Activated gamma-delta T cell (primary cell): ENCODE measurements around the gene NXPH4.

Experiments
- DNase-seq: peaks from one replicate; lab custom pipeline; 2025; lab: John Stamatoyannopoulos, UW

The NXPH4 gene

DNA sequence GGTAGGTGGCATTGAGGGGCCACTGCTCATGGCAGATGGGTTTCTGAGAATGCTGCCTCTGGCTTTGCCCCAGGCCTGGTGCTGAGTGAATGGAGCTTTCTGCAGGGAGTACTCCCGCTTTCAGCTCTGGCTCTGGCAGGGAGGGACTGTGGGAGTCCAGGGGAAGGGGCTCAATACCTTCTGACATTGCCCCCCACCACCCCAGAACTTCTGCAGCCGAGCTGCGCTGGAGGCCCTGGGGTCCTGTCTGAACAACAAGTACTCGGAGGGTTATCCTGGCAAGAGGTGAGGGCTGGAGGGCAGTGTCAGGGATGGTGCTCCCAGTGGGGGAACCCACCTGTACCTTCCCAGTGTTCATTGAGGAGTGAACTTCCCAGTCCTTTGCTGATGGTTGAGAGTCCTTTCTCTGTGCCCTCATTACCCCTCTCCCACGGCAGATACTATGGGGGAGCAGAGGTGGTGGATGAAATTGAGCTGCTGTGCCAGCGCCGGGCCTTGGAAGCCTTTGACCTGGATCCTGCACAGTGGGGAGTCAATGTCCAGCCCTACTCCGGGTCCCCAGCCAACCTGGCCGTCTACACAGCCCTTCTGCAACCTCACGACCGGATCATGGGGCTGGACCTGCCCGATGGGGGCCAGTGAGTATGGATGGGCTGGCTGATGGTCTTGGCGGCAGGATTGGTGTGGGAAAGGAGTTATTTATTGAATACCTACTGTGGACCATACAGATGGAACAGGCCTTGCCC is 14.9 kb downstream of the NXPH4 start:
- DNase-seq, result no peak

DNA sequence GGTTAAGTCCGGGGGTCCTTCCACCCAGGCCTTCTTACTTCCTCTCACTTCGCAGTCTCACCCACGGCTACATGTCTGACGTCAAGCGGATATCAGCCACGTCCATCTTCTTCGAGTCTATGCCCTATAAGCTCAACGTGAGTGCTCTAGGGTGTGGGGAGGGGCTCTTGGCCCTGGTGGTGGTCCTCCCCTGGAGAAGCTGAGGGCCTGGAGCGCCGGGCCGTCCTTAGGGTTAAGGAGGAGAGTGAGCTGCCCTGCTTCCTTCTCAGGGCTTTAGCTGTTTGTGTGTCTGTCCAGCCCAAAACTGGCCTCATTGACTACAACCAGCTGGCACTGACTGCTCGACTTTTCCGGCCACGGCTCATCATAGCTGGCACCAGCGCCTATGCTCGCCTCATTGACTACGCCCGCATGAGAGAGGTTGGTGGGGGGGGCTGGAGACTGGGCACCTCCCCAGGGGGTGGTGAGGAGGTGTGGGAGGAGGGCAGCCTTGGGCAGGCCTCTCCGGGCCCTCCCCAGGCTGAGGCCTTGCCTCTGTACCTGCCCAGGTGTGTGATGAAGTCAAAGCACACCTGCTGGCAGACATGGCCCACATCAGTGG is 15.7 kb downstream of the NXPH4 start:
- DNase-seq, result no peak

DNA sequence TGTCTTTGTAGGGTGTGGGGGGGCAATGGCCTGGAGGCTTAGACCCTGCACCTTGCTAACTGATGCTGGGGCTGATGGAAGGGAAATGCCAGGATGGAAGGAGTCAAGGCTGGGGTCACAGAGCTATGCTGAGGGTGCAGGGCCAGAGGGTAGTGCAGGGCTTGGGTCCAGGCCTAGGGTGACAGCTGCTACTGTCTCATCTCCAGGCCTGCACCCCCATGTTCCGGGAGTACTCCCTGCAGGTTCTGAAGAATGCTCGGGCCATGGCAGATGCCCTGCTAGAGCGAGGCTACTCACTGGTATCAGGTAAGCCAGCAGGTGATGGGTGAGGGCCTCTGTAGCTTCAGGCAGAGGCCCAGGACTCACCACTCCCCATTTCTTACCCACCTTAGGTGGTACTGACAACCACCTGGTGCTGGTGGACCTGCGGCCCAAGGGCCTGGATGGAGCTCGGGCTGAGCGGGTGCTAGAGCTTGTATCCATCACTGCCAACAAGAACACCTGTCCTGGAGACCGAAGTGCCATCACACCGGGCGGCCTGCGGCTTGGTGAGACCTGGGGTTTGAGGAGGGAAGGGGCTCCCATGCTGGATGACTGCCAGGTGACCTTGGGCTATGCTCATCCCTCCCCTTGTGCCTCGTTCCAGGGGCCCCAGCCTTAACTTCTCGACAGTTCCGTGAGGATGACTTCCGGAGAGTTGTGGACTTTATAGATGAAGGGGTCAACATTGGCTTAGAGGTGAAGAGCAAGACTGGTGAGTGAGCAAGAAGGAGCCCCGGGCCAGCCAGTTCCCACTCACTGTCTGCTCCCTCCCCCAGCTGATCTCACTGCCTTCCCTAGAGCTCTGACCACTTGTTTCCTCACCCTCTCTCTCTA is 17.0 kb downstream of the NXPH4 start:
- no peak for DNase-seq

DNA sequence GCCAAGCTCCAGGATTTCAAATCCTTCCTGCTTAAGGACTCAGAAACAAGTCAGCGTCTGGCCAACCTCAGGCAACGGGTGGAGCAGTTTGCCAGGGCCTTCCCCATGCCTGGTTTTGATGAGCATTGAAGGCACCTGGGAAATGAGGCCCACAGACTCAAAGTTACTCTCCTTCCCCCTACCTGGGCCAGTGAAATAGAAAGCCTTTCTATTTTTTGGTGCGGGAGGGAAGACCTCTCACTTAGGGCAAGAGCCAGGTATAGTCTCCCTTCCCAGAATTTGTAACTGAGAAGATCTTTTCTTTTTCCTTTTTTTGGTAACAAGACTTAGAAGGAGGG is 17.6 kb downstream of the NXPH4 start:
- DNase-seq, result no peak

DNA sequence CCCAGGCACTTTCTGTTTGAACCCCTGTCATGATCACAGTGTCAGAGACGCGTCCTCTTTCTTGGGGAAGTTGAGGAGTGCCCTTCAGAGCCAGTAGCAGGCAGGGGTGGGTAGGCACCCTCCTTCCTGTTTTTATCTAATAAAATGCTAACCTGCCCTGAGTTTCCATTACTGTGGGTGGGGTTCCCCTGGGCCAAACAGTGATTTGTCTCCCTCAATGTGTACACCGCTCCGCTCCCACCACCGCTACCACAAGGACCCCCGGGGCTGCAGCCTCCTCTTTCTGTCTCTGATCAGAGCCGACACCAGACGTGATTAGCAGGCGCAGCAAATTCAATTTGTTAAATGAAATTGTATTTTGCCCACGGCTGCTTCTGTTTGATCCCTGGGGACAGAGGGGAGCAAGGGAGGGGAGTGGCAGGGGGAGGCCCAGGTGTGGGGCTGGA is 18.0 kb downstream of the NXPH4 start:
- DNase-seq, result no peak

DNA sequence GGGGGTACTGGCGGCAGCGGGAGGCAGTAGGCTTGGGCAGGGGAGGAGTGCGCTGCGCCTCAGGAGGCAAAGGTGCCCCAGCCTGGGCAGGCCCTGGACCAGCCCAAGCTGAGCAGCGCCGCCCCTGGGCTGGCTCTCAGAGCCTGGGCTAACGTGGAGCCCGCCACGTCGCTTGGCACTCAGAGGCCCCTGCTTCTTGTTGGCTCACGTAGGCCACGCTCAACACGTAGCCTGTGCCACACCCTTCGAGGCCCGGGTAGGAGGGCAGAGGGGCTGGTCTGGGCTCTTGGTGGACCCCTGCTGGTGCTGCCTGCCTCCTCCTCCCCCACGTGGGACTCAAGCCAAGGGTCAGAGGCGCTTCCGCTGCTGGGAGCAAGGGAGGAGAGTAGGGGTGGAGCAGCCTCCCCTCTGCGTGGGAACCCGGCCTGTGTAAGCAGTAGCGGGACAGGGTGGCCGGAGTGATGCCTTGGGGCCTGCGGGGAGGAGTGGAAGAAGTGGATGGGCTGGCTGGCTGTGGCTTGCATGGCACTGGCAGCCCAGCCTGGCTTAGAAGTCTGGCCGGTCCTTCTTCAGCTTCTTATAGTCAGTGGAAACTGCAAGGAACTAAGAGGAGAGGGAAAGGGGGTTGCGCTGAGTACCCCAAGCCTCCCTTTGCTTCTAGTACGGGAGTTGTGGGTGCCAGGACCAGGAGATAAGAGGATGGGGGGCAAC is 18.6 kb downstream of the NXPH4 start:
- DNase-seq, result no peak

DNA sequence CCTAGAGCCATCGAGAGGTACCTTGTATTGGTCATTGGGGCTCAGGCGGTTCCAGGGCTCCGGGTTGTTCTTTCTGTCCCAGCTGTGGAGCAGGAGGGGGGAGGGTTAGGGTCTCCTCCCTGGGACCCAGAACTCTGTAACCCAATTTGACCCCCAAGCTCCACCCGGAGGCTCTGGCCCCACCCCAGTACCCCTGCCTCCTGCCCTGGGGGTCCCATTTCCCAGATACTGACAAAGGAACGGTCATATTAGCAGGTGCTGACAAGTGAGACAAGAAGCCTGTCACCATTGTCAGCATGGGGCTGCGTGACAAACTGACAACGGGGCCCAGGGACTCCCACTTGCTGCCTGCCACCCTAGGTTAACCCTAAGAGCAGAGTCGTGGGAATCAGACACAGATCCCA is 19.1 kb downstream of the NXPH4 start:
- no peak for DNase-seq

DNA sequence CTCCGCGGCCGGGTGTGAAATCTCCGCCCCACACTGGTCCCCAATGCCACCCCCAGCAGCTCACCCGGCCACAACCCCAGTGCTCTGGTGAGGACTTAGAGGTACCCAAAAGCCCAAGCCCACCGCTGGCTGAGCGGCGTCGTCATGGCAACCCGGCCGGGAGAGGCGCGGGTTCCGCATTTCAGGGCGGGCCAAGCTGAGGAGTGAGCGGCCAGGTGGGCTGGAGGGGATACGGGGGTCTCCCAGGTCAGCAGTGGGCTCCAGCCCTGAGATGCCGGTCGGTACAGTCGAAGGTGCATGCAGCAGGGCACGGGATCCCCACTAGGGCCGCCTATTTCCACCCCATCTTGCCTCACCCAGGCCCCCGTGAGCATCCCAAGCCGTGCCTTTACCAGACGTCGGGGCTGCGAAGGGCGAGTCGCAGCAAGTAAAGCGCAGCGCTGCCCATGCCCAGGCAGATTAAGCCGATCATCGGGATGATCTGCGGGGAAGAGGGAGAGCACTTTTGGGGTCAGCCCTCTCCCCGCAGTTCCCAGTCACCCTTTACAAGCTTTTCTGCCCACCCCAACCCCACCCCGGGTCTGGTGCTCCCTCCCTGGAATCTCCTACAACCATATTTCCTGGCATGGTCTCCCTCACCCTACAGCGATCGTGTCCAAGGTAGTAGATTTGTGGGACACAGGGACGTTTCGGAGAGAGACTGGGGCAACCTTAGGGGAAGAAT is 19.8 kb downstream of the NXPH4 start:
- DNase-seq, result no peak

DNA sequence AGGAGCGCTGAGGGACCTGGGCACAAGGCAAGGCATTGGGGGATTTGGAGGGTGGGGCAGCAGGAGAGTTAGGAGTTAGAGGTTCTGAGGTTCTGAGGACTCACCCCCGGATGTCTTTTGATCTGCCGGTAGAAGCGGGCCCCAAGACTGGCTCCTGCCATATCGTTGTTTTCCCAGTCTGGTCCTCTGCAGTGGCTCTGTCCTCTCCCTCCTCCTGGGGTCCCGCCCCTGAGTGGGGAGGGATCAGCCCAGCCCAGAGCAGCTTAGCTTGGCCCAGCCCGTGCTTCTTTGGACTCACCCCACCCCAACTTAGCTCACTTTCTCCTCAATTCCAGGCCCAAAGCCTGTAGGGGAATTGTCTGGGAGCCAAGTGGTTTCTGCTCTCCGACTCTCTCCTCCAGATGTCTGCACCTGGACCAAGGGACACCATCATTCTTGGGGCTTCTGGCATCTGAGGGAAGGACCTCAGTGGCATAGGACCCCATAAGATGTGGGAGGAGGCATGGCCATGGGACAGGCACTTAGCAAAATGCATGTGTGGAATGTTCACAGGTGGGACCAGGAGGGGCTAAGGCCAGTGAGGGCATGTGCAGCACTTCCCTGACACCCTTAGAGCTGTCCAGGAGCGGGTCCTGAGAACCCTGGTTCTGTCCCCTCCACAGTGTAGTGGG is 20.5 kb downstream of the NXPH4 start:
- DNase-seq, result no peak

DNA sequence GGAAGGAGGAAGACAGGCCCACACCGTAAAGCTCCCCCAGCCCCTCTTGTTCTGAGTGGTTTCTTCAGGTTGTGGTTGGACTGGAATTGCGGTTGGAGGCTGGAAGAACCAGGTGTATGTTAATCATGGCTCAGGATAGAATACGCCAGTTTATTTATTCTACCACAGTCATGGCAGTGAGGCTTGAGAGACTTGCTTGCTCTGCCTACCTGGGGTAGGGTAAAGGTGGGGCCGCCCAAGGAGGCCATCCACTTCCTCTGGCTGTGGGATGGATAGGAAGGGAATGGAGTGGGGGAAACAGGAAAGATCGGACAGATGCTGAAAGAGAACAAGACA is 21.0 kb downstream of the NXPH4 start:
- no peak for DNase-seq

DNA sequence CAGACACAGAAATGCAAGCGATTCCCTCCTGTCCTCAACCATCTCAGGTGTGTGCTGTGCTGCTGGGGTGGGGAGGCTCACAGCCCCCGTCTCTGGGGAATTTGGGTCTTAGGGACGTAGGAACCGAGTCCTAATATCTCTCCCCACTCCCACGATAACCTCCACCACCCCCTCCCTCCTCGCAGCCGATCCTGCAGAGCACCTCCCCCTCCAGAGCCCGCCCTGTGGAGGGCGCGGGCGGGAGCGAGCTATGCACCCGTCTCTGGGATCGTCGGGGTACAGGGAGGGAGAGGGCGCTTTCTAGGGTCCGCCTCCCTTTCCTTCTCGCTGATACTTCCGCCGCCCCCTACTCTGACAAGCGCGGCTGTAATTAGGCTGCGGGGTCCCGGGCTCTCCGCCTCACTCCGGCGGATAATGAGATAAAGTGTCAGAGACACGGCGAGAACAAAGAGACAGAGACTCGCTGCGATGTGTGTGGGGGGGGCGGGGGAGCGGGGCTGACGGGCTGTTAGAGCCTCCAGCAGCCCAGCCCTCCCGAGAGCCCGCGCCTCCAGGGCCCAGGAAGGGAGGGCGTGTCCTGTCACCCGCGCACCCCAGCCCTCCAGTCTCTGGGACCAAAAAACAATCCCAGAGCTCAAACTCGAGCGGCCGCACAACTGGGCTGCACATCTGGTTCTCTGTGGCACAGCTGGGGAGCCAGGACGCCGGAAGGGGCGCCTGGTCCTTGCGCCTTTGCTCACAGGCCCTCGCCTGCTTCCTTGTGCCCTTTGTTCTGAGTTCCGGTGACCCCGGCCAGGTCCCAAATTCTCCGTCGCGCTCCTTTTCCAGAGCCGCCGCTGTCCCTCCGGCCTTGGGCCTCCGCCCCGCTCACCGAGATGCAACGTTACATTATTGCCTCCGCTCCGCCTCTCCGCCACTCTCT is 21.6 kb downstream of the NXPH4 start:
- no peak for DNase-seq

DNA sequence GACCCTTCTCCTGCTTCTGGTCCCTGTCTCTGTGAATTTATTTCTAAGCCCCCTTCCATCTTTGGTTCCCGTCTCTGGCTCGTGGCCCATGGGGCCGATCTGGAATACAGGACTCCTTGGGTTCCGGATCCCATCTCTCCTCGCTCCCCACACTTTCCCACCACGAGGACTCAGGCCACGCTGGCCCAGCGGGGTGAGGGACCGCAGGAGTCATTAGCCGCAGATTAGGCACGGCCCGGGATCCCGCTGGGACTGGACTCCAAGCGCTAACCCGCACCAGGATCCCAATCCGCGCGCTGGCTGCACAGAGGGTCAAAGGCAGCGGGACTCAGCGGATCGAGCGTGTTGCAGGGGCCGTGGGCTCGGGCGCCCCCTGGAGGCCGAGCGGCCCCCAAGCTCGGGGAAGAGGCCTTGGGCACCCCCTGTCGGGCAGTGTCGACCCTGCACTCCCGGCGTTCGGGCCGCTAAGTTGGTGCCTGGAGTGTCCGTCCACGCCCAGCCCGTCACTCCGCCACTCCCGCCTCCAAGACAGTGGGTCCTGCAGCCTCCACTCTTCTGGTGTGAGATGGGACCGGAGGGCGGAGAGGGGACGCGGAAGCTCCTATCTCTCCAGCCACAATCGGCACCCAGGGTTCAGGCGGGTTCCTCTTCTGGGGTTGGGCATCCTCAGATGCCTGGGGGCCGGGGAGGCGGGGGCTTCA is 22.4 kb downstream of the NXPH4 start:
- peak; percentile 68 for DNase-seq

DNA sequence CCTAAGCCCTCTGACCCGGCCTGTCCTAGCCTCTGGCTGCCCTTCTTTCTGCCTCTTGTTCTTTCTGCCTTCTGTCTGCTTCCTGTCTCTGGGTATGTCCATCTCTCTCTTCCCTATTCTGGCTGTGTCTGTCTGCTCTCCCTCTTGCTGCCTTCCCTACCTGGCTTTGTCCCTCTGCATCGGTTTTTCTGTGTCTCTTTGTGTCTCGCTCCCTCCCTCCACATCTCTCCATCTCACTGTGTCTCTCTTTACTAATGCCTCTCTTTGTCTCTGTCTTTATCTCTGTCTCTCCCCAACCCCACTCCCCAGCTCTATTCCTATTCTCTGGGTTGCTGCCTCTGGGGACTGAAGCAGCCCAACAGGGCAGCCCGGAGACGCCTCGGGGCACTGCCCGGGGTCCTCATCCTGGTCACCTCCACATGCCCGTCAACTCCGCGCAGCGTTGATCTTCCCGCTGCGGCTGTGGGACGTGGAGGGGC is 23.0 kb downstream of the NXPH4 start:
- DNase-seq, result no peak

DNA sequence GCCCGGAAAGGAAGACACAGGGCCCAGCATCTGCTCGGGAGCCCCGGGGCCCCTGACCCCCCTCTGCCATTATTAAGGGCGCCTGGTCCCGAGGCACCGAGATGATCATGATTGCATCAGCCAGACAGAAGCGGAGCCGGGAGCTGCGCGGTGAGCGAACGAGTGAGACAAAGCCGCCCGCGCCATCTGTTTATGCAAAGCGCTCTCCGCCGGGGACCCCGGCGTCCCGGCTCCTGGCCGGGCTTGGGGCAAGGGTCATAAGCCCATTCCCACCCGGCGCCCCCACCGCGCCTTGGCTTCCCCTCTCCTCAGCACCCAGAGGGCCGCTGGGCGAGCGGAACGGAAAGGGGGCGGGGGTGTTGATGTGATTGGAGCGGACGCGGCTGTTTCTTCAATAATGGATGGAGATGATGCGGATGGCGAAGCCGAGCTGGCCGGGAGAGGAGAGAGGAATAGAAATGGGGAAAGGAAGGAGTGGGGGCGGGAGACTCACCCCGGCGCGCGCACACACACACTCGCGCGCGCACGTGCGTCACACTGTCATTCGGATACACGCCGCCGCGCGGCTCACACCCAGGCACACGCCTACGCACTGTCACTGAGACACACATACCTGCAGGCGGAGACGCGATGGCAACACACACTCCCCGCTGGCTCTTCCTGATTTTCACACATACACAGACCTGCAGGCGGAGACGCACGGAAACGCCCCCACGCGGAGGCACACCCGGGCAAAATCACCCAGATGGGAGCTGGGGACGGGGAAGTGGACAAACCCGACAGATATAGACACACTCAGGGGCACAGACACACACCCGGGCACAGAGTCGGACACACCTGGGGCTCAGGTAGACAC is 23.7 kb downstream of the NXPH4 start:
- DNase-seq, result peak; percentile 40

DNA sequence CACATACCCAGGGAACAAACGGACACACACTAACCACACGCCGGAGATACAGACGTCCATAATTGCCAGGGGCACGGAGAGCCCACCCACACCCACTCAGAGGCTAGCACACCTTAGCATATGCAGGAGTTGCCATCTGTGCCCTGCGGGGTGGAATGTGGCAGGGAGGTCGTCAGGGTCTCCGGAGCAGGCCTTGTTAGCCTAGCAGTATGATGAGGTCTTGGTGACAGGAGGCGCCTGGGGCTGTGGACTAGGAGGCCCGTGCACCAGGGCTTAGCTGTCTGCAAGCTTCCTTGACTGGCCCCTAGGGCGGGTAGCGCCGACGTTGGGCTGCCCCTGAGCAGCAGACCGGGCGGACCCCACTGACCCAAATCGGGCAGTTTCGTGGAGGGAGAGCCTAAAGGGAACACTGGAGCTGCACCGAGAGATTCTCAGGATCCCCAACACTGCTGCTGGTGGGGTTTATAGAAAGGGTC is 24.4 kb downstream of the NXPH4 start:
- no peak for DNase-seq

DNA sequence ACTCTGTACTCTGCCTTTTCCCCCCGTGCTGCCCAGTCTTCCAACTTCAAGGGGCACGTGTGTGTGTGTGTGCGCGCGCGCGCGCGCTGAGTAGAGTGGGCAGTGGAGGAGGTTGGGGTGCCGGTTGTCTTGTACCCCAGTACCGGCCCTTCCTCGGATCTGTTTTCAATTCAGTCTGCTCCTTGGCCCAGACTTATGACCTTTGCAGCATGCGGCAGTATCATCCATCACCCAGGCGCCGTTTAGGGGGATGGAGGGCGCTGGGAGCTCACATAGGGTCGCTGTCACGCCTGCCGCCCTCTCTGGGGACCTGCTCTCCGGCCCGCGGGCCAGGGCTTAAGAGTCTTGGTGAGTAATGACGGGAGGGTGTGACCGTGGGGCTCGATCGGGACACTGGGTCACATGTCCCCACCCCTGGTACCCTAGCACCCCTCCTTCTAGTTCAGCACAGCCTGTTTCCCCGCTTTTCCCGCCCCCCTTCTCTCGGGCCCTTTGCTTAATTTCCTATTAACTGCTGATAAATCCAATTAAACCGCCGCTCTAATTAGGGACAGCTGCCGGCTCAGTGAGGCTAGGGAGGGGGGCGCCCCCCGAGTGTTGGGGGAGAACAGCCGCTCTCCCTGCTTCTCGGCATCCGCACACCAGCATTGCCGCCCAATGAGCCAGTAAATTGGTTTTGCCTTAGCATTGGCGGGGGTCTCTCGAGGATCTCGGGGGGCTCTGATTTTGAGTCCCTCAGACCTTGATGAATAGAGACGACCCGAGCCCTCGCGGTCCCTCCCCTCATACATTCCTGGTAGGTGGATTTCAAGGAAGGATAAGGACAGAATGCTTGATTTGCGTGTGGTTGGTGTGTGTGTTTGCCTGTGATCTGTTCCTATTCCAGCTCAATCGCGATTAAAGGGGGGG is 25.1 kb downstream of the NXPH4 start:
- DNase-seq, result no peak

DNA sequence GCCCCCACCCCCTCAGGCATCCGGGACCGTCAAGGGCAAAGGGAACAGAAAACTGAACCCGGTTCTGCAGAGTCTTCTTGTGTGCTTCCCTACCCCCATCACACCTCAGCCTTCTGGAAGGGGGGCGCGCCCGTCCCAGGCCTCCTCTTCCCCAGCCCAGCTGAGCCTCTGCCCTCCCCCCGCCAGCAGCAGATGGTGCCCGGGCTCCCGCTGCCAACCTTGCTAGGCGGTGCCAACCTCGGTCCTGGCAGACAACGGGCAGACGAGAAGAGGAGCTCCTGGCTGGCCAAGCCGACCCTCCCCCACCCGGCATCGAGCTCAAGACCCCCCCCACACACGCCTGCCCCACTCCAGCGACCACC is 25.7 kb downstream of the NXPH4 start:
- DNase-seq, result no peak
